ENCODE results near the gene EVA1C.

DNA sequence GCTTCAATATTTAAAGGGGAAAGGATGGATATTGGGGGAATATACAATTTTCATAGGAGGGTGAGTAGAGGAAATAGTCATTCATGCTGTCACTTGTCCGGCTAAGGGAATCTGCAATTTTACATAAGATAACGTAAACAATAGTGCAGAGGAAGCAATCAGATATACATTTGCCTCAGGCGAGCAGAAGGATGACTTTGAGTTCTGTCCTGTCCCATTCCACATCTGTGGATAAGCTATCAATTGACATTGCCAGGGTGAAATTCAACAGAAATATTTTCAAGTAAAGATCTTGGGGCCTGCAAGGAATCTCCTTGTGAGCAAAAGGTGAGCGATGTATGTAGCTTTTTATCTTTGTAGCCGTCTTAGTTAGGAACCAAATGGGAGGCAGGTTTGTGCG, 32.6 kb downstream of the EVA1C start:
- TF ChIP-seq EZH2 (IDR thresholded peaks at IDR 0.05; ENCODE audit: borderline replicate concordance, insufficient read depth, low read depth, low read length, poor library complexity, severe bottlenecking) (no peak), CTCF (IDR thresholded peaks at IDR 0.05) (no peak)
